ENCODE data around the gene ACTL10.

The ACTL10 gene

GRCh38 chr20:33663161-33664084, 3.3 kb upstream of the ACTL10 start:
- no peak for DNase-seq (ENCODE audit: low read depth, low spot score)

GRCh38 chr20:33664085-33664761, 2.5 kb upstream of the ACTL10 start:
- no peak for DNase-seq (ENCODE audit: low read depth, low spot score)

GRCh38 chr20:33664762-33665144, 2.0 kb upstream of the ACTL10 start:
- no peak for DNase-seq (ENCODE audit: low read depth, low spot score)

GRCh38 chr20:33667245-33667675, 517 bp downstream of the ACTL10 start:
- no peak for DNase-seq (ENCODE audit: low read depth, low spot score)

- no peak for DNase-seq (ENCODE audit: low read depth, low spot score)
Observed at GRCh38 chr20:33667676-33668465, 1.1 kb downstream of the ACTL10 start.

- no peak for DNase-seq (ENCODE audit: low read depth, low spot score)
Observed at GRCh38 chr20:33668466-33669155, 1.9 kb downstream of the ACTL10 start.

GRCh38 chr20:33669224-33669623, 2.5 kb downstream of the ACTL10 start:
- no peak for DNase-seq (ENCODE audit: low read depth, low spot score)

- DNase-seq (ENCODE audit: low read depth, low spot score) = no peak
Observed at GRCh38 chr20:33669873-33670640, 3.3 kb downstream of the ACTL10 start.

- DNase-seq (ENCODE audit: low read depth, low spot score) = no peak
Observed at GRCh38 chr20:33670715-33671499, 4.2 kb downstream of the ACTL10 start.

- DNase-seq (ENCODE audit: low read depth, low spot score) = no peak
Observed at GRCh38 chr20:33671573-33672288, 5.0 kb downstream of the ACTL10 start.

GRCh38 chr20:33672426-33673113, 5.8 kb downstream of the ACTL10 start:
- DNase-seq (ENCODE audit: low read depth, low spot score) = no peak

- no peak for DNase-seq (ENCODE audit: low read depth, low spot score)
Observed at GRCh38 chr20:33673114-33673409, 6.3 kb downstream of the ACTL10 start.

GRCh38 chr20:33673410-33674293, 6.9 kb downstream of the ACTL10 start:
- no peak for DNase-seq (ENCODE audit: low read depth, low spot score)

- DNase-seq (ENCODE audit: low read depth, low spot score) = no peak
Observed at GRCh38 chr20:33674294-33675135, 7.8 kb downstream of the ACTL10 start, which contains the start of gene NECAB3. NECAB3 (minus strand) TSS chr20:33674428; CDS start chr20:33674352, 76 bp downstream.

GRCh38 chr20:33675136-33675959, 8.6 kb downstream of the ACTL10 start:
- DNase-seq (ENCODE audit: low read depth, low spot score) = no peak

GRCh38 chr20:33676121-33676520, 9.4 kb downstream of the ACTL10 start:
- no peak for DNase-seq (ENCODE audit: low read depth, low spot score)

Data from iPS DF 19.7 (cell line).